Inflammatory macrophage treated with lipopolysaccharide for 1 hour (primary cell): ENCODE results near the gene NFYC.

Experiments
- DNase-seq, 2 donors: peaks; one replicate each; pipeline ENCODE4 v3.0.0-alpha.2; 2020 to 2022

NFYC gene

GRCh38 chr1:40740039-40740996 is 48.8 kb downstream of the NFYC start:
- DNase-seq: no peak

- DNase-seq: no peak
Observed at GRCh38 chr1:40740997-40741736, 49.7 kb downstream of the NFYC start.

DNA sequence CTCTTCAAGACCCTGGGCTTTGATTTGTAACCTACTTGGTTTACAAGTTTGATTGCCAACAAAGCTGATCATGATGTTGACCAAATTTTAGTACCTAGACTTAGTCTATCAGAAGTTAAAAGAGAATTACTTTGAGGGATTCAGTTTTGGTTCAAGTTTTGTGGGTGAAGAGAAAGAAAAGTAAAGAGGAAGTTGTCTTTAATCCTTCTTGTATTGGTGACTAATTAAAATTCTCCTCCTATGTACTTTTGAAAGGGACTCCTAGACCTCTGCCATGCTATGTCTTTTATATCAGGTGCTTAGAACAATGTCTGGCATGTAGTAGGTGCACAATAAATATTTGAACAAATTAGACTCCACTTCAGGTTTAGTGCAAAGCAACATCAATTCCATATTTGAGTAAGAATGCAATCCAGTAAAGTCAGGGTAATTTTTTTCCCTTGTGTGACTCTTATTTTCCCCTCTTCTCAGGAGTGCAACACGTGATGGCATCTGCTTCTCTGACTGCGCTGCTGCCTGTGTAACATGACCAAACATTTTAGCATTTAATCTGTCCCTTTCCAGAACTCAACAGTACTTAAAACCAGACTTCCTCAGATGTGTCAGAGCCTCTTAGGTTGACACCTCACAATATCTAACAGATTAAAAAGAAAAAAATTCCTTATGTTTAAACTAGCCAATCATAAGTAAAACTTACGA is 51.0 kb downstream of the NFYC start:
- no peak for DNase-seq

DNA sequence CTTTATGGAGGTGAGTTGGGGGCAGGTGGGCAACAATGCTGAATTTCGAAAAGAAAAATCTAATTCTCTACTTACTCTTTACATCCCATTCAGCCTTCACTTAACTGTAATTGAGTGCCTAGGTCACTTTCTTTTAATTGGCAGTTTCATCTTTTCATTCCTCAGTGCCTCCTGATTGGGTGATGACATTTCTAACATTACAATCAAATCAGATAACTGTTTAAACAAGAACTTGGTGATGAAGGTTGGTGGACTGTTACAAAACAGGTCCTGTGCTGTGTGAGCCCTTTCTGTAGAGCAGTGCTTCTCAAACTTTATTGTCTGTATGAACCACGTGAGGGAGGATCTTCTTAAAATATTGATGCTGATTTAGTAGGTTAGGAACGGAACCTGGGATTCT is 51.9 kb downstream of the NFYC start:
- DNase-seq: no peak

GRCh38 chr1:40743860-40744259 is 52.4 kb downstream of the NFYC start:
- DNase-seq: no peak

- DNase-seq: no peak
Observed at GRCh38 chr1:40745176-40745575, 53.7 kb downstream of the NFYC start.

GRCh38 chr1:40746344-40747090 is 55.0 kb downstream of the NFYC start:
- DNase-seq: no peak

DNA sequence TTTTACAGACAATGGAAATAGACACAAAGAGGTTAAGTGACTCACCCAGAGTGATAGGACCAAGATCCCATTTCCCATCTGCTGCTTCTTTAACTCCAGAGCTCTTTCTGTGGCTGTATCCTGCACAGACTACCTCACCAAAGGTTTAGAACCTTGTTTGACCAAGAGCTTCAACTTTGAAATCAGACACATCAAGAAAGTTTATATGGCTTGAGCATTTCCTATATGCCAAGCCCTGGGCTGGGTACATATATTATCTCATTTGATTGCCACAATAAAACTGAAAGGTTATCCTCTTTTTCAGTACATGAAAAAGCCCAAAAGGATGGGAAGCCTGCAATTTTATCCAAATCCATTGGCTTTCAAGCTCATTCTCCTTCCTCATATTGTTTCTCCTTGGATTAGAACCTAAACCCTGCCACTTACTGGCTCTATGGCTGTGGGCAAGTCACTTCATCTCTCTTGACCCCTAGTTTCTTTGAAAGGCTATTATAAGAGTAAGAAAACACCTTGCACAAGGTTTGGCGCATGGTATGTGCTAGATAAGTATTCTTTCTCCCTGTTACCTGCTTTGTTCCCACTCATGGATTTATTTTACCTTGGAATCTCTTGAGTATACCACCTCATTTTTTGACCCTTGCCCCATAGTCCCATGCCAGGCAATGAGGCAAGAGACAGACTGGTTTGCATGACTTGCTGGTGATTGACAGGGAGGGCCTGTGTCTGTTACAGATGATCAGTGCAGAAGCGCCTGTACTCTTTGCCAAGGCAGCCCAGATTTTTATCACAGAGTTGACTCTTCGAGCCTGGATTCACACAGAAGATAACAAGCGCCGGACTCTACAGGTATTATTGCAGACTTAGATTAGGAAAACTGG is 57.6 kb downstream of the NFYC start:
- DNase-seq: no peak

GRCh38 chr1:40749817-40750216 is 58.3 kb downstream of the NFYC start:
- DNase-seq: no peak

DNA sequence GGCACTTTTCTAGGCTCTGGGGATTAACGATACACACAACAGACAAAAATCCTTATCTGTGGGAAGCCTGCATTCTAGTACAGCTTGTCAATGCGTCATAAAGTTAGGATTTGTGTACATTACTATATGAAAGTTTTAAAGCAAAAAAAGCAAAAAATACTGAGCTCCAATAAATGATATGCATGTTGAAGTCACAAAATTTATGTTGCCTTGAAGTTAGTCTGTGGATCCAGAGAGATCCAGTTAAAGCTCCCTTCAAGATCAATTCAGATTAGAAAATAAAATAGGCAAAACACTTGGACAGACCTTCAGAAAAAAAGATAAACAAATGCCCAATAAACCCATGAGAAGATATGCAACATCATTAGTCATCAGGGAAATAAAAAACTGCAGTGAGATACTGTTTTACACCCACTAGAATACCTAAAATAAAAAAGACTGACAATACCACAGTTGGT is 59.0 kb downstream of the NFYC start:
- DNase-seq: peak in 1 of 2 donors; percentile 40

DNA sequence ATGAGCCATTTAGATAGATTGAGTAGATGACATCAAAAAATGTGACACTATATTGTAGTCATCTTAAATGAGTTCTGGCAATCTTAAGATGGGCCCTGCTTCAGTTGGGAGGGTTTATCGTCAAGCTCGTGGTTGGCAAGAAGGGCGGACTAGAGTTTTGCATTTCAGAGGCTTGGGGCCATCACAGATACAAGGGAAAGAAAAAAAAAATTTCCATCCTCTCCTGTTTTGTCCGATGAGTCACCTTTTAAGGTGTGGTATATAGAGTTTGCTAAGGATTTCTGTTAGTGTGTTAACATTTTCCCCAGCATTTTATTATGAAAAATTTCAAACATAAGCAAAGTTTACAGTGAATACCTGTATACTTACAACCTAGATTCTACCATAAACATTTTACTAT is 60.3 kb downstream of the NFYC start:
- DNase-seq: no peak

GRCh38 chr1:40753142-40753882 is 61.8 kb downstream of the NFYC start:
- DNase-seq: no peak

DNA sequence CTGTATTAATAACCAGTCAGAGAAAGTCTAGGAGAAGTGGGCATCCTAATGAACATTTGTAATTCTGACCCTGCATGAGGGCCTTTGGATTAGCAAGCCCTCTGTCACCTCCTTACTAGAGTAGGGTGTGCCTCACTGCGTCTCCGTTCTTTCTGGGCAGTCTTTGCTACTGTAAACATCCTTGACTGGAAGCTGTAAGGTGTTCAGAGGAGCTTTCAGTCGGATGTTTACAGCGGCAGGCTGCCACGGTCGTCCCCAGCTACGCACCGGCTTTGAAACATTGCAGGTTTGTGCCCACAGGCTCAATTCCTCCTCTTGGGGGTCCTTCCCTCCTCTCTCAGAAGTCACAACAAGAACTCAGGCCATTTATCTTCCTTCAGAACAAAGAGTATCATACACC is 62.7 kb downstream of the NFYC start:
- DNase-seq: no peak

- DNase-seq: peak; percentile 21 to 24
Observed at GRCh38 chr1:40755067-40755466, 63.6 kb downstream of the NFYC start.

- no peak for DNase-seq
Observed at GRCh38 chr1:40756523-40756922, 65.0 kb downstream of the NFYC start.

DNA sequence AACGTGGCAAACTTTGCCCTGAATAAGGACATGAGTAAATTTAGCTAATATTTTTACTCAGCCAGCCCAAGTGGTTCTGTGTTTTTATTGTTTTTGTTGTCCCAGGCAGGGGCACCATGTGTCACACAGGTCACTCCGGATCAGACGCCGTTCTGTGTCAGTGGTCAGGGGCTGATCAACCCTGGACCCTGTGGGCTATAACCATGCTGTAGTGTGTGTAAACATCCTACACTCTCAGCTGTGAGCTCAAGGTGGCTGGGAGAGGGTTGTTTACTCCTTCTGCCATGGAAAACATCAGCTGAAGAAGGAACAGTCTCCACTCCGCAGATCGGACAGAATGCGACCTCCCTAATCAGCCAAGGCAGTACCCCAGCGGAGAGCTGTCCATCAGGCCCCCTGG is 65.6 kb downstream of the NFYC start:
- DNase-seq: no peak

- DNase-seq: no peak
Observed at GRCh38 chr1:40758004-40758403, 66.5 kb downstream of the NFYC start.

GRCh38 chr1:40758578-40759343 is 67.3 kb downstream of the NFYC start:
- DNase-seq: no peak

DNA sequence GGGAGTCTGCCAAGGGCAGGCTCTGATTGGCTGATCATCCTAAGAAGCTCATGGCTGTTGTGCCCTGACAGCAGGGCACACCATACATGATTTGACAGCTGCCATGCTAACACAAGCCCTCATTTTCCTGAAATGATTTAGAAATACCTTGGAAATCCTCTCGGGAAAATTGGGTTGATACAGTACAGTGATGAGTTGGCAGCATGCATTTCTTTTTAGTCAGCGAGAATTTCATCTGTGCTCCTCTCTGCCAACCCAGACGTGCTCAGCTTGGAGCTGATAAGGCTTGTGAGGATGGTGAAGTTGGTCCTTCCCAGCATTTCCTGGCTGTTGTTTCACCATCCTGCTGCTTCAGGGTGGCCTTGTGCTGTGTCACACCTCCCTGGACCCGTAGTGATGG is 69.5 kb downstream of the NFYC start:
- no peak for DNase-seq
